PFSK-1 (cell line): ENCODE measurements around the gene CCND3.

ENCODE experiments used
- POLR2AphosphoS5 ChIP-seq: IDR thresholded peaks from 2 replicates; pipeline ENCODE4 v1.6.1; 2012; ENCODE audit warnings: low read depth, mild to moderate bottlenecking, control low read depth, low read length, moderate library complexity
- TAF1 ChIP-seq: IDR thresholded peaks from 2 replicates; pipeline ENCODE4 v1.6.1; 2012; ENCODE audit warnings: low read length, control low read depth, borderline replicate concordance; ENCODE audit not compliant: insufficient read depth
- TF ChIP-seq, protein P1 (sequence below), 2 experiments: IDR thresholded peaks; 2 replicates each; pipeline versions ENCODE4 v1.6.1 to v1.8.0; 2011 to 2012; ENCODE audit warnings: low read depth in 2 of 2, low read length in 2 of 2, control low read depth in 1 of 2, inconsistent platforms in 1 of 2, mild to moderate bottlenecking in 1 of 2, moderate library complexity in 1 of 2; ENCODE audit not compliant: insufficient read depth in 1 of 2

DNA sequence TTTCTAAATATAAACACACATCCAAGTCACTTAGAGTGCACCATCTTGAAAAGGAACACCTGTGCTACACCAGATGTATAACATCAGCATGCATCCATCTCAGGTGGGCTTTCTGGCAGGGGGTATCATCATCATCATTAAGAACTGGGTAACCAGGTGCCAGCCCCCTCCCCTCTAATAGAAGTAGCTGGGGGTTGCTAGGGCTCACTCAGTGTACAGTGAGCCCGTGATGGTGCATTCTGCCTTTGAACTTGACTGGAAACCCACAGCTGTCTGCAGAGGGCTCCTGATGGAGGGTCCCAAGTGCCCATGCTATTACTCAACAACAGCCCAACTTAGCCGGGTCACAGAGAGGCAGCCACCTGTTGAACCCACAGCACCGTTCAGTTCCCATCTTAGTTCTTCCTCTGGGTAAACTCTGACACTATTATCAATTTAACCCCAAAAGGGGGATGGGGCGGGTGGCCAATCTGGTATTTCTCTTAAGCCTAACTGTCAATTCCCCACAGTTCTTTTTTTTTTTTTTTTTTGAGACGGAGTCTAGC, 32.7 kb upstream of the CCND3 start:
- TF ChIP-seq POLR2AphosphoS5: no peak
- TF ChIP-seq, protein P1, sequence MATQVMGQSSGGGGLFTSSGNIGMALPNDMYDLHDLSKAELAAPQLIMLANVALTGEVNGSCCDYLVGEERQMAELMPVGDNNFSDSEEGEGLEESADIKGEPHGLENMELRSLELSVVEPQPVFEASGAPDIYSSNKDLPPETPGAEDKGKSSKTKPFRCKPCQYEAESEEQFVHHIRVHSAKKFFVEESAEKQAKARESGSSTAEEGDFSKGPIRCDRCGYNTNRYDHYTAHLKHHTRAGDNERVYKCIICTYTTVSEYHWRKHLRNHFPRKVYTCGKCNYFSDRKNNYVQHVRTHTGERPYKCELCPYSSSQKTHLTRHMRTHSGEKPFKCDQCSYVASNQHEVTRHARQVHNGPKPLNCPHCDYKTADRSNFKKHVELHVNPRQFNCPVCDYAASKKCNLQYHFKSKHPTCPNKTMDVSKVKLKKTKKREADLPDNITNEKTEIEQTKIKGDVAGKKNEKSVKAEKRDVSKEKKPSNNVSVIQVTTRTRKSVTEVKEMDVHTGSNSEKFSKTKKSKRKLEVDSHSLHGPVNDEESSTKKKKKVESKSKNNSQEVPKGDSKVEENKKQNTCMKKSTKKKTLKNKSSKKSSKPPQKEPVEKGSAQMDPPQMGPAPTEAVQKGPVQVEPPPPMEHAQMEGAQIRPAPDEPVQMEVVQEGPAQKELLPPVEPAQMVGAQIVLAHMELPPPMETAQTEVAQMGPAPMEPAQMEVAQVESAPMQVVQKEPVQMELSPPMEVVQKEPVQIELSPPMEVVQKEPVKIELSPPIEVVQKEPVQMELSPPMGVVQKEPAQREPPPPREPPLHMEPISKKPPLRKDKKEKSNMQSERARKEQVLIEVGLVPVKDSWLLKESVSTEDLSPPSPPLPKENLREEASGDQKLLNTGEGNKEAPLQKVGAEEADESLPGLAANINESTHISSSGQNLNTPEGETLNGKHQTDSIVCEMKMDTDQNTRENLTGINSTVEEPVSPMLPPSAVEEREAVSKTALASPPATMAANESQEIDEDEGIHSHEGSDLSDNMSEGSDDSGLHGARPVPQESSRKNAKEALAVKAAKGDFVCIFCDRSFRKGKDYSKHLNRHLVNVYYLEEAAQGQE (IDR thresholded peaks at IDR 0.05; ENCODE audit: insufficient read depth in 1 of 2, low read depth in 2 of 2, low read length in 2 of 2): no peak
- no peak for TF ChIP-seq TAF1
